Kidney epithelial cell (primary cell): ENCODE results near the gene NFIB. TPM values are rescaled to one million over a fixed set of nuclear protein-coding genes. Genes with fewer than 3 reads are reported as not detected.
A peak's percentile ranks its signal among the peaks of the same experiment; 100 is the strongest.

Experiments used
- DNase-seq: peaks from one replicate; pipeline ENCODE4 v3.0.0-alpha.2; 2010; ENCODE audit warnings: low read depth
- H3K27me3 ChIP-seq: 2 replicates; pipeline ENCODE4 v1.6.0; 2011; ENCODE audit warnings: low read length; ENCODE audit not compliant: control insufficient read depth, insufficient read depth
- H3K36me3 ChIP-seq: 2 replicates; pipeline ENCODE4 v1.5.1; 2011; ENCODE audit warnings: low read length; ENCODE audit not compliant: control insufficient read depth, insufficient read depth
- H3K4me3 ChIP-seq: 2 replicates; pipeline ENCODE4 v1.5.1; 2011; ENCODE audit warnings: low read depth, mild to moderate bottlenecking, control low read depth, low read length
- total RNA-seq: library from RNA; depleted of rRNA; stranded (reverse); fragments of >200 nt; gene quantifications from 2 replicates; pipeline ENCODE4 v1.2.3, GENCODE V29; 2015
- TF ChIP-seq, protein P1 (sequence below): IDR thresholded peaks from 2 replicates; pipeline ENCODE4 v1.5.1; 2011; ENCODE audit warnings: mild to moderate bottlenecking, moderate library complexity, low read length, control low read depth, inconsistent platforms; ENCODE audit not compliant: insufficient read depth, poor library complexity, severe bottlenecking

NFIB gene
- total RNA-seq, 1 donor from 2014 or later = 3.3 TPM

DNA sequence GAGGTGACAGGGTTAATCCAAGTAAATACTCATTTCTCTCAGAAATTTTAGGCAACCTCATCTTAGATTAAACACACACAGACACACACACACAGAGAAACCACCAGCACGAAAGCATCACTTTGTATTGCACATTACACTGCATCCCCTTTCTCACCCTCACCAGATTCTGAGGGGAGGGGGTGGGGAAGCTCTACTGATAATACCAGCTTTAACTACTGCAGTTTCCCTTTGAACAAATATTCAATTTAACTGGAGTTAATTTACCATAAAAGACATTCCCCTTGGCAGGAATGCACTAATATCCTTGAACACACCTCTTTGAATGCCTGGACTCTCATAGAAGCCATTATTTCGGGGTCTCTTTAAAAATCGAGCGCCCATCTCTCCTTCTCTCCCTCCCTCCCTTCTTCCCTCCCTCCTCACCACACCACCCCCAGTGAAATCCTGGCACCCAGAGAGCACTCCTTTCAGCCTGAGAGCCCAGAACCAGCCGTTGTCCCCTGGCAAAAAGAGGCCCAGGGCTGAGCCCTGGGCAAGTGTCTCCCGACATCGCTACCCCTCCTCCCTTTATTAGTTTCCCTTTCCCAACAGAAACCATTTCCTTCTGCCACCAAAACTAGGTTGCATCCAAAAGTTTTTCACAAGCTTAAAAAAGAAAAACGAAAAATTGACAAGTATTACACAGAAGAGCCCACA, 2.8 kb upstream of the NFIB start:
- Histone ChIP-seq H3K36me3 (no peaks in the 10 kb centered on the region), H3K4me3 (no peak overlapping the region), H3K27me3 (peaks cover 2% of the 10 kb centered on the region)
- TF ChIP-seq, protein P1, sequence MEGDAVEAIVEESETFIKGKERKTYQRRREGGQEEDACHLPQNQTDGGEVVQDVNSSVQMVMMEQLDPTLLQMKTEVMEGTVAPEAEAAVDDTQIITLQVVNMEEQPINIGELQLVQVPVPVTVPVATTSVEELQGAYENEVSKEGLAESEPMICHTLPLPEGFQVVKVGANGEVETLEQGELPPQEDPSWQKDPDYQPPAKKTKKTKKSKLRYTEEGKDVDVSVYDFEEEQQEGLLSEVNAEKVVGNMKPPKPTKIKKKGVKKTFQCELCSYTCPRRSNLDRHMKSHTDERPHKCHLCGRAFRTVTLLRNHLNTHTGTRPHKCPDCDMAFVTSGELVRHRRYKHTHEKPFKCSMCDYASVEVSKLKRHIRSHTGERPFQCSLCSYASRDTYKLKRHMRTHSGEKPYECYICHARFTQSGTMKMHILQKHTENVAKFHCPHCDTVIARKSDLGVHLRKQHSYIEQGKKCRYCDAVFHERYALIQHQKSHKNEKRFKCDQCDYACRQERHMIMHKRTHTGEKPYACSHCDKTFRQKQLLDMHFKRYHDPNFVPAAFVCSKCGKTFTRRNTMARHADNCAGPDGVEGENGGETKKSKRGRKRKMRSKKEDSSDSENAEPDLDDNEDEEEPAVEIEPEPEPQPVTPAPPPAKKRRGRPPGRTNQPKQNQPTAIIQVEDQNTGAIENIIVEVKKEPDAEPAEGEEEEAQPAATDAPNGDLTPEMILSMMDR = no peak
- DNase-seq = no peak

DNA sequence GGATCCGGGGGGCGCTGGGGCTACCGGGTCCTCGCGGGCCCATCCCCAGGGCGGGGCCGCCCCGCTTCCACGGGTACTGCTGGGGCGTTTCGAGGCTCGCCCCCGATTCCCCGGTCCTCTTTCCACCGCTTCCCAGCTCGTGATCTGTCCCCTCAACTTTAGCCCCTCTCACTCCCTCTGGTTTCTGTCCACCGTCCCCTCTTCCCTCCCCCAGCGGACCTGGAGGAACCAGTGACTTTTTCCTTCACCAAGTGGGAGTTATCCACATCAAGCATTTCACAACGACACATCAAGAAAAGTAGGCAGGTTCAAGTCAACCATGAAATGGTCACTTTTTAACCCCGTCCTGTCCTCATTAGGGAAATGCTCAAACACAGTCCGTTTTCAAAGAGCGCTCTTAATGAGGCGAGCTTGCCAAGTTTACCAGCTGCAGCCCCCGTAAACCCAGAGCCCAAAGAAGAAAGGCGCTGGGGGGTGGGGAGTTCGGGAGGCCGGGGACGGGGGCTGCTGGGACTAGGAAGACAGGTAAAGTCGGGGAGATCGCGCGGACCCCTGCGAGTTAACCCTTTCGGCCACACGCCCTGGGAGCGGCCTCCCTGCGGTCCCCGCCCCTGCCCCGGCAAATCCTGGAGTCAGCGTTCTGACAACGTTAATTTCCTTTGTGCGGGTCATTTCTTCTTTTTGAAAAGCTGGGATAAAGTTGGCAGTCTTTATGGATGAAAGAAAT, 2.1 kb upstream of the NFIB start:
- TF ChIP-seq, protein P1 = no peak
- no peak for DNase-seq
- peak overlapping the region; percentile 80 for H3K4me3 ChIP-seq
- H3K27me3 ChIP-seq = peaks cover 2% of the 10 kb centered on the region
- no peaks in the 10 kb centered on the region for H3K36me3 ChIP-seq

DNA sequence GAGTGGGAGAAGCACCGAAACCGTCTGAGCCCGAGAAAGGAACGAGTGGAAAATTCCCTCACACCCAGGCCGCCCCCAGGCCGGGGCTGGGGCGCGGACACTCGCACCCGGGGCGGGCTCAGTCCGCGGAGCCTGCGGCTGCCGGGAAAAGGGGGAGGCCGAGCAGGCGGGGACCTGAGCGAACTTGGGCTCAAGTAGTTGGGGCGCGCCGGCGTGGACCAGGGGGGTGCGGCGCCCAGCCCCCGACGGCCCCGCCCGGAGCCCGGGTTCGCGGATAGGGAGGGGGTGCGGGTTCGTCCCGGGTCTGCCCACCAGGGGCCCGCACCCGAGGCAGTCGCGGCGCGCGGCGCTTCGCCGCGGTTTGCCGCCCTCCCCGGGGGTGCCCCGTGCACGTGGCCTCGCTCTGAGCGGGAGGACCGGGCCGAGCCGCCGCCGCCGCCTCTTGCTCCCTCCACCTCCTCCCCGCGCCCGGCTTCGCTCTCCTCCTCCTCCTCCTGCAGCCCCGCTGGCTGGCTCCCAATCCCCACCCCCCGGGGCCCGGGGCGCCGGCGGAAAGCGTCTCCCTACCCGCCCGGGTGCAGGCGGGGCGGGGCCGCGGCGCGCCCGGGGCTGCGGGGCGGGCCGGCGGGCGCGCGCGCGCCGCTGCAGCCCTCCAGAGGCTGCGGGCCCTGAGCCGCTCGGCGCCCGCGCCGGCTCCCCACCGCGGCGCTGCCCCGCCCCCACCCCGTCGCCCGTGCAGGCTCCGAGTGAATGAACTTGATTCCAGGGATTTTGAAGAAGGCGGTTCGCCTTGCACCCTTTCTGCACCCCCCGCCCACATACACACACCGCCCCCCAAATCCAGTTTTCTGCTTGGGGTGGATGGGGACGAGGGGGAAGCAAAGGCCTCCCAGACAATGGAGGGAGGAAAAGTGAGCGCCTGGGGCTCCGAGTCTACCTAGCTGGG, 1.3 kb upstream of the NFIB start:
- no peak for DNase-seq
- Histone ChIP-seq H3K36me3 (no peaks in the 10 kb centered on the region), H3K27me3 (peaks cover 2% of the 10 kb centered on the region), H3K4me3 (peak overlapping the region; percentile 80)
- TF ChIP-seq, protein P1 = no peak

DNA sequence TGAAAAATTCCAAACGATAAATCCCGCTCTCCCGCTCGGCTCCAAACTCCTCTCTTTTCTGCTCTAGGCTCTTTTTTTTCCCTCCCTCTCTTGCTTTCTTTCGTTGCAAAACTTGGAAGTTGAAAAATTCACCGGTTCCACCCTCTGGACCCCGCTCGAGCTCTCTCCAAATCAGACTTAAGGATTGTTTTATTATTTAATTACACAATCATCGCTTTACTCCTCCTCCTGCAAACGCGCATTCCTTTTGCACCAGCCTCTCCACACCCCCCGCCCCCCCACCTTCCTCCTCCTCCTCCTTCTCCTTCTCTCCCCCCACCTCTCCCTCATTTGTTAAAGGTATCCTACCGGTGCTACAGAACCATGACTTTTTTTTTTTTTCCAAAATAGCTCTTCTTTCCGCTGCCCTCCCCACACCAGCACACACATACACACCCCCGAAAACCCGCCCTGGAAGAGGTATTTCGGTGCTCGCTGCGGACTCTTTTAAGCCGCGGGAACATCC, 535 bp upstream of the NFIB start:
- TF ChIP-seq, protein P1 = no peak
- H3K27me3 ChIP-seq = peaks cover 2% of the 10 kb centered on the region
- no peaks in the 10 kb centered on the region for H3K36me3 ChIP-seq
- no peak for DNase-seq
- H3K4me3 ChIP-seq = peak overlapping the region; percentile 80

DNA sequence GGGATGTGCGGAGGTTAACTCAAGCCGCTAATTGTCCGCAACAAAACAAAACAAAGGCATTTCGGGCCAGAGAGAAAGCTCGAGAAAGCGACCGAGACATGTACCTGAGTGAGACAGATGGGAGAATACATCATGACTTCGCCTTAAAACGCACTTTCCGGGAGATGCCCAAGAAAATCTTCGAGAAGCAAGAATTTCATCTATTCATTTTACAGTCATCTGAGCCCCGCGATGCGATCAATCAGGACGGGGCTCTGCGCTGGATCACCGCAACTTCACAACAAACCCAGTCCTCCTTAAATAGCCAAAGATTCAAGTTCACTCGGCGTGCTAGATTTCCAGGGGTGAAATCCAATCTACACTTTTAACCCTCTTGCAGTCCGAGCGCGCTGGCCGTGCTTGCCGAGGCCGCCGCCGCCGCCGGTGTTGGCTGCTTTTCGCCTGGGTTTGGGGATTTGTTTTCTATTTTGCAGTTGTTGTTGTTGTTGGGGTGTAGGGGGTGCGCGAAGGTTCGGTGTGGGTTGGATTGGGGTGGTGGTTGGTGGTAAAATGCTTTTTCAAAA, 482 bp downstream of the NFIB start:
- TF ChIP-seq, protein P1 = no peak
- peak overlapping the region; percentile 80 for H3K4me3 ChIP-seq
- H3K27me3 ChIP-seq = peaks cover 2% of the 10 kb centered on the region
- no peaks in the 10 kb centered on the region for H3K36me3 ChIP-seq
- DNase-seq = no peak
